HL-60 (cell line): ENCODE measurements around the gene SH3RF3.

Experiments used
- DNase-seq, 2 experiments: peaks; one replicate each; pipeline ENCODE4 v3.0.0-alpha.2; 2010 to 2020; ENCODE audit warnings: low read depth in 1 of 2, low spot score in 1 of 2
- H3K27ac ChIP-seq: fragments of 250-450 bp; sonication (Bioruptor Pico); replicated peaks from 2 replicates; pipeline ENCODE4 v1.5.1; 2020; ENCODE audit warnings: mild to moderate bottlenecking, moderate library complexity
- H3K27me3 ChIP-seq: fragments of 250-450 bp; sonication (Bioruptor Pico); 2 replicates; pipeline ENCODE4 v1.5.1; 2021; ENCODE audit warnings: mild to moderate bottlenecking, moderate library complexity; ENCODE audit not compliant: insufficient read depth, poor library complexity, severe bottlenecking
- H3K4me3 ChIP-seq: replicated peaks from 2 replicates; pipeline ENCODE4 v1.5.1; 2011; ENCODE audit warnings: mild to moderate bottlenecking, control low read depth, low read length; ENCODE audit not compliant: insufficient read depth
- GABPA ChIP-seq: IDR thresholded peaks from 2 replicates; pipeline ENCODE4 v1.6.1; 2012; ENCODE audit warnings: low read depth
- POLR2AphosphoS5 ChIP-seq: IDR thresholded peaks from 2 replicates; pipeline ENCODE4 v1.6.1; 2012; ENCODE audit warnings: low read depth
- SPI1 ChIP-seq: IDR thresholded peaks from 2 replicates; pipeline ENCODE4 v1.6.1; 2012; ENCODE audit warnings: low read depth, mild to moderate bottlenecking, borderline replicate concordance
- TF ChIP-seq, protein P1 (sequence below): IDR thresholded peaks from one replicate; pipeline ENCODE4 v1.5.1; 2011; ENCODE audit warnings: low read length, control low read depth, inconsistent platforms; ENCODE audit not compliant: insufficient read depth
- TF ChIP-seq, protein P2 (sequence below): IDR thresholded peaks from 2 replicates; pipeline ENCODE4 v1.6.1; 2012; ENCODE audit warnings: low read depth; ENCODE audit not compliant: insufficient replicate concordance

The SH3RF3 gene

DNA sequence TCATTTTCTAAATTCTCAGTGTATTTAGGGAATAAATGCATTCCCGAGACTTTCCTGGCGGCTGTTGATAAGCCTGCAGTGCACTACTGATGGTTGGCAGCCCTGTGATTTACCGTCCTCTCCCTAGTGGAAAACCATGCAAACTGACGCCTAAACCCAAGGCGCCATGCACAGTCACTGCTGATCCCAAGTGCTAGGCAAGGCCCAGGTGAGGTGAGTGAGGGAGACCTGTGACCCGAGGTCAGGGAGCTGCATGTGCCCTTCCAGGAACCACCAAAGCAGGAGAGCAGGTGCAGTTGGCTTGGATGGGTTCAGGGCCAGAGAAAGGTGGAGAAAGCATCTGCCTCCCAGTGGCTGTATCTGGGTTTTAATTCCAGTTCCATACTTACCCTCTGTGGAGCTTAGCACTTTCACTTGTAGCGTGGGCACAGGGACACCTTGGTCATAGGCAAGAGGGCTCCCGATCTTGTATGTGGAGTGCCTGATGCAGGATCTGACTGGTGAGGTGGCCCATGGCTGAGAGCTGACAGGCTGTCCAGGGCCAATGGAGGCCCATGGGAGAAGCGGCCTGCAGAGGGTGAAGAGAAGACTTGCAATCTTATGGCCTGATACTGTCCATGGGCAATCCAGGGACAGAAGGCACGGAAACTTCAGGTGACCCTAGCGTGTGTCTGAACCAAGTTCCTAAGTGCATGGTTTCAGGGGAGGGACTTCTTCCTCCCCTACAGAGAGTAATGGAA lies 131.3 kb downstream of the SH3RF3 start:
- Histone ChIP-seq H3K27ac (no peak overlapping the region), H3K27me3 (no peaks in the 10 kb centered on the region), H3K4me3 (no peak overlapping the region)
- no peak for DNase-seq
- TF ChIP-seq, protein P1, sequence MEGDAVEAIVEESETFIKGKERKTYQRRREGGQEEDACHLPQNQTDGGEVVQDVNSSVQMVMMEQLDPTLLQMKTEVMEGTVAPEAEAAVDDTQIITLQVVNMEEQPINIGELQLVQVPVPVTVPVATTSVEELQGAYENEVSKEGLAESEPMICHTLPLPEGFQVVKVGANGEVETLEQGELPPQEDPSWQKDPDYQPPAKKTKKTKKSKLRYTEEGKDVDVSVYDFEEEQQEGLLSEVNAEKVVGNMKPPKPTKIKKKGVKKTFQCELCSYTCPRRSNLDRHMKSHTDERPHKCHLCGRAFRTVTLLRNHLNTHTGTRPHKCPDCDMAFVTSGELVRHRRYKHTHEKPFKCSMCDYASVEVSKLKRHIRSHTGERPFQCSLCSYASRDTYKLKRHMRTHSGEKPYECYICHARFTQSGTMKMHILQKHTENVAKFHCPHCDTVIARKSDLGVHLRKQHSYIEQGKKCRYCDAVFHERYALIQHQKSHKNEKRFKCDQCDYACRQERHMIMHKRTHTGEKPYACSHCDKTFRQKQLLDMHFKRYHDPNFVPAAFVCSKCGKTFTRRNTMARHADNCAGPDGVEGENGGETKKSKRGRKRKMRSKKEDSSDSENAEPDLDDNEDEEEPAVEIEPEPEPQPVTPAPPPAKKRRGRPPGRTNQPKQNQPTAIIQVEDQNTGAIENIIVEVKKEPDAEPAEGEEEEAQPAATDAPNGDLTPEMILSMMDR, result no peak
- TF ChIP-seq SPI1 (no peak), GABPA (no peak), POLR2AphosphoS5 (no peak)
- TF ChIP-seq, protein P2, sequence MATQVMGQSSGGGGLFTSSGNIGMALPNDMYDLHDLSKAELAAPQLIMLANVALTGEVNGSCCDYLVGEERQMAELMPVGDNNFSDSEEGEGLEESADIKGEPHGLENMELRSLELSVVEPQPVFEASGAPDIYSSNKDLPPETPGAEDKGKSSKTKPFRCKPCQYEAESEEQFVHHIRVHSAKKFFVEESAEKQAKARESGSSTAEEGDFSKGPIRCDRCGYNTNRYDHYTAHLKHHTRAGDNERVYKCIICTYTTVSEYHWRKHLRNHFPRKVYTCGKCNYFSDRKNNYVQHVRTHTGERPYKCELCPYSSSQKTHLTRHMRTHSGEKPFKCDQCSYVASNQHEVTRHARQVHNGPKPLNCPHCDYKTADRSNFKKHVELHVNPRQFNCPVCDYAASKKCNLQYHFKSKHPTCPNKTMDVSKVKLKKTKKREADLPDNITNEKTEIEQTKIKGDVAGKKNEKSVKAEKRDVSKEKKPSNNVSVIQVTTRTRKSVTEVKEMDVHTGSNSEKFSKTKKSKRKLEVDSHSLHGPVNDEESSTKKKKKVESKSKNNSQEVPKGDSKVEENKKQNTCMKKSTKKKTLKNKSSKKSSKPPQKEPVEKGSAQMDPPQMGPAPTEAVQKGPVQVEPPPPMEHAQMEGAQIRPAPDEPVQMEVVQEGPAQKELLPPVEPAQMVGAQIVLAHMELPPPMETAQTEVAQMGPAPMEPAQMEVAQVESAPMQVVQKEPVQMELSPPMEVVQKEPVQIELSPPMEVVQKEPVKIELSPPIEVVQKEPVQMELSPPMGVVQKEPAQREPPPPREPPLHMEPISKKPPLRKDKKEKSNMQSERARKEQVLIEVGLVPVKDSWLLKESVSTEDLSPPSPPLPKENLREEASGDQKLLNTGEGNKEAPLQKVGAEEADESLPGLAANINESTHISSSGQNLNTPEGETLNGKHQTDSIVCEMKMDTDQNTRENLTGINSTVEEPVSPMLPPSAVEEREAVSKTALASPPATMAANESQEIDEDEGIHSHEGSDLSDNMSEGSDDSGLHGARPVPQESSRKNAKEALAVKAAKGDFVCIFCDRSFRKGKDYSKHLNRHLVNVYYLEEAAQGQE, result no peak

DNA sequence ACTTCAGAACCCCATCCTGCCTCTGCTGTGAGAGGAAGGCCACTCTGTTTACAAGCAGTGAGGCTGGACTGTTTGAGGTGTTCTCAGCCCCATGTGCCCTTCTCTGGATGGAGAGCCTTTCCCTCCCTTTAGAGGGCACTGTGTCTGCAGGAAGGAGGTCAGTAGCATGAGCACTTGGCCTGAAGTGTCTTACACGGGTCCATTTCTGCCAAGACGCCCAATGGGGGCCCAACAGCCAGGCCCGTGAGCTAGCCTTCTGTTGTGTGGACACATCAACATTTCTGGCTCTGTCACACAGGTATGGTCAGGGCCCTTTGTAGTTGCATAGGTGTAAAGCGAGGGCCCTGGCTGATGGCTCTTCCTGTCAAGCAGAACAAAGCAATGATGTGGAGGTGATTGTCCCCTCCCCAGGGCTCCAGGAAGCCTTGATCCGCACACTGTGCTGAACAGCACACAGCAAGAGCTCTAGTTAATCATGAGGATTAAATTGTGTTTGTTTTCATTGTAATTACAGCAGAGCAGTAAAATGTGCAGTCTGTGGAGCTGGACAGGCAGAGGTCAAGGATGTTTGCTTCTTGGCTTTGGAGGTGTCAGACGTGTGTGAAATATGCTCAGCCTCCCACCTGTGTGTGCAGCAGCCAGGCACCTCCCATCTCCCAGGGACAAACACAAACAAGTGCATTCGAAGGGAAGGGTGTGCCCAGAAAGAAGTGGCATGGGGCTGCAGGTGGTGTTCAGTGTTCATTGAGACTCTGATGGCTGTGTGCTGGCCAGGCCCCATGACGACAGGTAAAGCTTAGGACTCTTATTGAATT lies 132.1 kb downstream of the SH3RF3 start:
- DNase-seq, result peak in 1 of 2 experiments; percentile 34
- Histone ChIP-seq H3K4me3 (no peak overlapping the region), H3K27ac (no peak overlapping the region), H3K27me3 (no peaks in the 10 kb centered on the region)
- TF ChIP-seq, protein P2, result no peak
- TF ChIP-seq SPI1, result no peak
- TF ChIP-seq, protein P1, result peak; percentile 38

DNA sequence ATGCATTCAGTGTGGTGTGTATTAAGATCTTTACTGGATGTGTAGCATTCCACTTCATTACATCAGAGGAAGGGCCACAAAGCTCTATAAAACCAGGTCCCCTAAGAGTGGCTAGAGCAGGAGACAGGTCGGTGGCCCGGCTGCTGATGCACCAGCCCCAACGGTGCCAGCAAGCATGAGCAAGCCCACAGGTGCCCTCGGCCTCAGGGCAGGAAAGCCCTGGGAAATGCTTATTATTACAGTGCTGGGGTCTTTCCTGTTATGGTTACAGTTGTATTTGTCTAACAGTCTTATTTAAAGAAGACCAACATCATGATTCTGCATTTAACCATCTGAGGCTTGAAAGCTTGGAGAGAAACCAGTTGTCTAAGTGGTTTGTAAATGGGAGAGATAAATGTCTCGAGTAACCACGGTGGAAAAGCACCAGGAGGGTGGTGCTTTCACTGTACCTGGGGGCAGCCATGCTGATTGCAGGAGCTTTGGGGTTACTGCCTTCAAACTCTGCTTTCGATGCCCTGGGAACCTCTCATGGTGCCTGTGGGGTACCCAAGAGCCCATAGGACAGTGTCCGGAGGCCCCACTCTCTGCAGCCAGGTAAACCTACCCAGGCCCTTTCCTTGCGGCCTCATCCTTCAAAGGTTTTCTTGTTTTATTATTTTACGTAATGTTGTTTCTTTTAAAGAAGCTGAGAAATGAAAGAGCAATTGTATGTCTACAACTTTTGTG lies 133.1 kb downstream of the SH3RF3 start:
- no peak for DNase-seq
- no peak overlapping the region for H3K4me3 ChIP-seq
- no peak overlapping the region for H3K27ac ChIP-seq
- TF ChIP-seq, protein P1, result no peak
- no peak for TF ChIP-seq POLR2AphosphoS5
- no peaks in the 10 kb centered on the region for H3K27me3 ChIP-seq
